ENCODE measurements around the gene HTD2.
"Not testable (repeated sequence)": the region's sequence is repeated elsewhere in the genome, so short reads cannot be mapped to it uniquely, and the experiment has no call there.

HTD2 gene

GRCh38 chr3:58285334-58285733 is 21.0 kb upstream of the HTD2 start:
- TF ChIP-seq CTCF (IDR thresholded peaks at IDR 0.05; ENCODE audit: low read length, missing control alignments): no peak
- no peak overlapping the region for H3K4me3 ChIP-seq (replicated peaks; ENCODE audit: low read depth, low read length)
- no peak for DNase-seq (ENCODE audit: low read depth)

- DNase-seq (ENCODE audit: low read depth): no peak
- no peak overlapping the region for H3K4me3 ChIP-seq (replicated peaks; ENCODE audit: low read depth, low read length)
- TF ChIP-seq CTCF (IDR thresholded peaks at IDR 0.05; ENCODE audit: low read length, missing control alignments): no peak
Observed at GRCh38 chr3:58287354-58287753, 19.0 kb upstream of the HTD2 start.

- TF ChIP-seq CTCF (IDR thresholded peaks at IDR 0.05; ENCODE audit: low read length, missing control alignments): no peak
- no peak for DNase-seq (ENCODE audit: low read depth)
- H3K4me3 ChIP-seq (replicated peaks; ENCODE audit: low read depth, low read length): no peak overlapping the region
Observed at GRCh38 chr3:58288011-58288728, 18.1 kb upstream of the HTD2 start.

GRCh38 chr3:58288964-58289613 is 17.2 kb upstream of the HTD2 start:
- not testable (repeated sequence) for DNase-seq (ENCODE audit: low read depth); H3K4me3 ChIP-seq (replicated peaks; ENCODE audit: low read depth, low read length)

GRCh38 chr3:58290446-58290845 is 15.9 kb upstream of the HTD2 start:
- not testable (repeated sequence) for DNase-seq (ENCODE audit: low read depth); H3K4me3 ChIP-seq (replicated peaks; ENCODE audit: low read depth, low read length)

- DNase-seq (ENCODE audit: low read depth): no peak
- H3K4me3 ChIP-seq (replicated peaks; ENCODE audit: low read depth, low read length): no peak overlapping the region
- TF ChIP-seq CTCF (IDR thresholded peaks at IDR 0.05; ENCODE audit: low read length, missing control alignments): no peak
Observed at GRCh38 chr3:58291671-58292338, 14.5 kb upstream of the HTD2 start.

GRCh38 chr3:58292866-58293265 is 13.5 kb upstream of the HTD2 start:
- H3K4me3 ChIP-seq (replicated peaks; ENCODE audit: low read depth, low read length): no peak overlapping the region
- DNase-seq (ENCODE audit: low read depth): no peak

More at GRCh38 chr3:58292866-58293265, 13.5 kb upstream of the HTD2 start:
- no peak for TF ChIP-seq CTCF (IDR thresholded peaks at IDR 0.05; ENCODE audit: low read length, missing control alignments)
